Stimulated activated CD8-positive, alpha-beta memory T cell treated with anti-CD3 and anti-CD28 coated beads, Interleukin-15, amount 100 ng/mL, for 48 hours (primary cell): ENCODE results near the gene CBLB.
A peak's percentile ranks its signal among the peaks of the same experiment; 100 is the strongest.

ENCODE experiments used
- DNase-seq, 2 donors: peaks; one replicate each; pipeline ENCODE4 v3.0.0-alpha.2; 2020; ENCODE audit warnings: low read depth in 2 of 2

Gene CBLB

DNA sequence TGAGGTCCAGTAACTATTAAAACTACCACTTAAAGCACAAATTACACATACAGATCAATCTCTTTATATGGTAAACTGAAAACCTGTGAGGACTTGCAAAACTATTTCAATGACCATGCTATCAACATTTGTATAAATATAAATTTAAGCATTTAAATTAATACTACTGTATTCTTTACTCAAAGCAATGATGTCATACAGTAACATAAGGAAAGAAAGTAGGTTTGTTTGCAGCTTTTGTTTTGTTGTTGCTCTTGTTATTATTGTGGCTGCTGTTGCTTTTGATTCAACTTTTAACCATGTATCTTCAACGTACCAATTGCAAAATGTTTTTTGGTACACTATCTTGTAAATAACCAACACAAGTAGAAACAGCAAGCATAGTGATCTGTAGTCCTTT lies 22.0 kb downstream of the CBLB start:
- no peak for DNase-seq

DNA sequence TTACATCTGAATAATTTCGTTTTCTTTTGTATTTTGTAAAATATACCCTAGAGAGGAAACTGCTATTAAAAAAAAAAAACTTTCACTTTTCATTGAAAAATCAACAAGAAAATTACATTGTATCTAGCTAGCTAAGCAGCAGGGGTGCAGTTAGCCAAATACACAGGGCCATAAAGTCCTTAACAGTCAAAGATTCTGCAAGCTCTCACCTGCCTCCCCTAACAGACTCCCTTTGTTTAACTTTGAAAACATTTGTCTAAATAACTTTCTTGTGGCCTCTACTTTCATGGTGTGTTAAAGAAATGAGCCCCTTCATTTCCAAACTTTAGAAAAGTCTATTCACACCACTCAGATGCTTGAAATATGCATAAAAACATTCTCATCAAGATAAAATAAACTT lies 23.3 kb downstream of the CBLB start:
- no peak for DNase-seq

DNA sequence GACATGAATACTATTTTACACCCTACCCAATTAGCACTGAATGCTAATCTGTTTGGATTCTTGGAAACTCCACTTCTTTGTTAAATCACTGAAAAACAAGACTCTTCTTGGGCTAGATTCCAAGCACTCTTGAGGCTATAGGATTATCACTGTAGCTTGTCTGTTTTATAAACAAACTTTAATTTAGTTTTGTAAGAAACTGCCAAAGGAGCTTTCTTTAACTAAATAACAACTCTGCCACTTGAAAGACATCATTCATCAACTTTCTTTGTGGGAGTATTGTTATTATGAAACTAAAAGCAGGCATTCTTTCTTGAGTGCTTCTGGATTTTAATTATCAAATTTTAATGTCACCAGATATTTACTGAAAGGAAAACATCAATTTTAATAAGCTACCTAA lies 24.1 kb downstream of the CBLB start:
- no peak for DNase-seq

GRCh38 chr3:105843994-105844393 lies 24.8 kb downstream of the CBLB start:
- no peak for DNase-seq

DNA sequence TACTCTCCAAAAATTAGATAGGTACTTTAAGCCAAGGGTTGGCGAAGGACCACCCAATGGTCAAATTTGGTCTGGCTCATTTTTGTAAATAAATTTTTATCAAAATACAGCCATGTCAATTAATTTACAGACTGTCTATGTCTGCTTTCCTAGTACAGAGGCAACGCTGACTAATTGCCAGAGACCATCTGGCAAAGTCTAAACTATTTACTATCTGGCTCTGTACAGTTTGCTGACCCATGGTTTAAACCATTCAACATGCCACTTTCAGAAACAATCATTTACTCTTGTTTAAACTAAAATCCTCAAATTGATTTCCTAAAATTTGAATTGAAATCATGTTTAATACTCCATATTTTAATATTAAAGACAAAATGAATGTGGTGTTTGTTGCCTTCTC lies 25.9 kb downstream of the CBLB start:
- DNase-seq = no peak

DNA sequence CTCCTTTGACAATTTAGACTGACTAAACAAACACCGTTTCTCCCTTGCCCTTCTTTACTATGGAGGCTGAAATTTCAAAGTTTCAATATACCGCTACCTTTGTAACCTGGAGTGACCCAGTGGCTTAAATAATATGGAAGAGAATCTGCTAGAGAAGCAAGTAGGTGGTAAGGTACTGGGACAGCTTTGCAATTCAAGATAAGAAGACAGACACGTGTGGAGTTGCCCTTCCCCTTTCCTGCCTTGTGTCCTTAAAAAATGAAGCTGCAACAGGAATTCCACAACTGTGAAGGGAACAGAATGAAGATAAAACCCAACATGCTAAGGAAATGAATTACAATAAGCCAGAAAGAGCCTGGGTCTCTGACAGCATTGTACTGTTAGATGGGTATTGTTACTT lies 26.4 kb downstream of the CBLB start:
- DNase-seq = no peak

DNA sequence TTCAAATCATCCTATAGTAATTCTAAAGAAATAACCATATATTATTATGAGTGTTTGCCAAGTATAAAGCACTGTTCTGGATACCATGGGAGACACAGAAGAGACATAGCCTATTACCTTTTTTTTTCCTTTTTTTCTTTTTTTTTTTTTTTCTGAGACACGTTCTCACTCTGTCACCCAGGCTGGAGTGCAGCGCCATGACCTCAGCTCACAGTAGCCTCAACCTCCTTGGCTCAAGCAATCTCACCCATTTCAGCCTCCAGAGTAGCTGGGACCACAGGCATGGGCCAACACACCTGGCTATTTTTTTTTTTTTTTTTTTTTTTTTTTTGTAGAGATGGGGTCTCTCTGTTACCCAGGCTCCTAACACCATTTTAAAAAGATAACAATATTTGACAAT lies 30.9 kb downstream of the CBLB start:
- no peak for DNase-seq

GRCh38 chr3:105837143-105837740 lies 31.6 kb downstream of the CBLB start:
- DNase-seq = no peak

- DNase-seq = peak in 1 of 2 donors; percentile 48
These were observed 32.3 kb downstream of the CBLB start for GRCh38 chr3:105836533-105836932.

DNA sequence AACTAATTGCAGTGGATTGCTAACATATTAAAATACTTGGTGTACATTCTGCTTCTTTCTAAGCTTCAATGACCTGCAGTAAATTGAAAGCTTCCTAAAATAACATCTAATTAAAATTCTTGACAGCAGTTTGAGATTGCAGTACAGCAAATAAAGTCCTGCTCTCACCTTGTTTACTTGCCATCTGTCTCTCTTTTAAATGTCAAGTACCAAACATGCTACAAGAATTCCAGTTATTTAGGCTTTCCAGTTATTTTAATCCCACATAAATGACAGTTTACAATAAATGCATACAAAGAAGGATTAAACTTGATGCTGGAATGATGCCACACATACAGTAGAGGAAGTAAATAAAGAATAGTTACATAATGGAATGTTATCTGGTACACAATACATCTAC lies 33.2 kb downstream of the CBLB start:
- DNase-seq = no peak

DNA sequence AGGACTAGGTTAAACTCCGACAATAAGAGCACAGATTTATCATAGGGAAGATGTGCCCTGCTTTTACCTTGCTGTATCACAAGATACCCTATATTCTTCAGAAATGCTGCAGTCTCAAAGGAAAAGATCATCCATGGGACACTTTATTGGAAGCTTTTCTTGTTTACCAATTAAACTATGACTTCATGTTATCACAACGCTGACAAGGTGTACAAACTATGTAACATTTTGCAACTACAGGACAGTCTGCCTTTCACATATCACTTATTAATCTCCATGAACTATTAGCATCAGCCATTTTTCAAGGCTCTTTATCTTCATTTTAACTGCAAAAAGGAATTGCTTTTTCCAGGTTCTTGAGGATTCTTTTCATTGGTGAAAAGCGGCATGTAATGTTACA lies 34.0 kb downstream of the CBLB start:
- no peak for DNase-seq

- DNase-seq = no peak
These were observed 36.2 kb downstream of the CBLB start for GRCh38 chr3:105832644-105833043.

- DNase-seq = no peak
These were observed 38.0 kb downstream of the CBLB start for GRCh38 chr3:105830836-105831235.

DNA sequence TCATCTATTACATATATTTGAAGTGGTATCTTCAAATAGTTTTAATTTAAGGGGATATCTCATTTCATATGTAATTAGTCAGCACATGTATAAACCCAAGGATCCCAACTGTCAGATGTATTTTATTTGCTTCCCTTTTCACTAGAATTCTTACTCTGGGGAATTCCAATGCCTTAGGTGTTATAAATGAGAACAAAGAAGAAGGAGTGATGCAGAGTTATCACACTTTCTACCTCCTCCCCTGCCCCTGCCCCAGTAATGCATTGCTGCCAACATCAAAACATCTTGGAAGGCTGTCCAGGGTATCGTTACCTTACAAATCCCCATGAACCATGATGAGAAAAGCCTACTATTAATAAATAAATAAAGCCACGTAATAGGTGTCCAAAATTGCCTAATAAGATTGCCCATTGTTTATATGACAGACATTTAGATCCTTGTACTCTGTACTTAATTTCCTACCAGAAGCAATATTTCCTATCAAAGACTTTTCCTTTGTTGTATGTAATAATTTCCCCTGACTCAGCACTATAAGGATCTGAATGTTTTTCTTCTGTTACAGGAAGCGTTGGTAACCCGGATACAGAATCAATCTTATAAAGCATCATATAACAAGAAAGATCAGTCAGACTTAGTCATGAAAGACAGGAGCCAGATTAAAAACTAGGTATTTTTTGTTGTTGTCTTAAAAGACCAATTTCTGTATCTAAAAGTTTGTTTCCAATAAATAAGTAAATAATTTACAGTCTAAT lies 38.8 kb downstream of the CBLB start:
- no peak for DNase-seq

DNA sequence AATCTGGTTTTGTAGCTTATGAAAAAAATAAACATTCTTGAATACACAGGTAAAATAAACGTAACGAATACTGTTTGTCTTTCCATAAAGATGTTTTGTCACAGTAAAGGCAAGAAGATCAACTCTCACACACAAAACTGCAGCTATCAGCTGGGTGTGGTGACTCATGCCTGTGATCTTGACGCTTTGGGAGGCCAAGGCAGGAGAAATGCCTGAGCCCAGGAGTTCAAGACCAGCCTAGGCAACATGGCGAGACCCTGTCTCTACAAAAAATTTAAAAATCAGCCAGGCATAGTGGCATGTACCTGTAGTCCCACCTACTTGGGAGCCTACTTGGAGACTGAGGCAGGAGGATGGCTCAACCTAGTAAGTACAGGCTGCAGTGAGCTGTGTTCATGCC lies 39.6 kb downstream of the CBLB start:
- DNase-seq = no peak

GRCh38 chr3:105828703-105829102 lies 40.1 kb downstream of the CBLB start:
- DNase-seq = no peak

DNA sequence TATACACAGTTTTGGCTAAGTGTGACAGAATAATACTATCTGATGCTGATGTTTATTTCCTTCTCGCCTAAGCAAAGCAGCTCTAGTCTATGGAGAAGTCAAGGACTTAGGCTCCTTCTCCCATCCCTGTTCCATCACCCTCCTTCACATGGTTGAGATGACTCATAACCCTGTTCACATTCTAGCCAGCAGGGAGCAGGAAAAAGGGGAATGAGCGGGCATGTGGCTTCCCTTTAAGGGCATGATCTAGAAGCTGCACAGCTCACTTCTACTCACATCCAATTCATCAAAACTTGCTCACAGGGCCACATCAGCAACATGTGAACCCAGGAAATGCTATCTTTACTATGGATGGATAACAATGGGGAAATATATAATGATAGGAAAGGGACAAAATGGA lies 40.9 kb downstream of the CBLB start:
- DNase-seq = no peak

DNA sequence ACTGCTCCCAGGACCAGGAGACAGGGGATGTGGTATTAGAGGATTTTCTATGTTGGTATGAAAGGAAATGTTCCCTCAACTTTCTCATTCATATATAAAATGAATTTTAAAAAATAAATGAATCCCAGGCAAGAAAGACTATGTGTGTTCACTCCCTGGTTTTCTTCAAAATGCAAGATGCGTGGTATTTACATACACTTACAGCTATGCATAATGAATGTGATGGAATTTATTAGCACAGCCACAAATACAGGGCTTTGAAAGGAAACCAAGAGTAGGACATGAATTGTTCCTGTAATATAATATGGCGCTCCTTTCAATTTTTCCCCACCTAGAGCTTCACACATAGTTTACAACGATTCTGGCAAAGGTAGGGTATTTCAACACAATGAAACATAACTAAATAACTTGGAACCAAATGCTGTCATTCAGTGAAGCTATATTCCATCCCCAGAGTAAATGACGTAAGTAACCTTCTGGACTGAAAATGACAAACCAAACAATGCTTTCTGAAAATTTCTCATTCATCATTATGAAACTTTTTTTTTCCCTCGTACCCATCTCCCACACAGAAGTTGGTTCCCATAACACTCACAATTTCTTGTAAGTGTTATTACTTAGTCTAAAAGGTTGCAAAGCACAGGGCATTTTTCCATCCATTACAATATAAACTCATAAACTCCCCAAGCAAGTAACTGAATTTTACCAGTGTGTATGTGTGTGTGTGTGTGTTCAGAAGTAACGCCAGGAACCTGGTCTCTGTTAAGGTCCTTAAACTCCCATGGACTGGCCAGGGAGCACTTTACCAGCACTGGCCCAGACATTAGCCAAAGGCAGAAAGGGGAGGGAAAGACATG lies 41.8 kb downstream of the CBLB start:
- no peak for DNase-seq

GRCh38 chr3:105824129-105824528 lies 44.7 kb downstream of the CBLB start:
- DNase-seq = no peak

DNA sequence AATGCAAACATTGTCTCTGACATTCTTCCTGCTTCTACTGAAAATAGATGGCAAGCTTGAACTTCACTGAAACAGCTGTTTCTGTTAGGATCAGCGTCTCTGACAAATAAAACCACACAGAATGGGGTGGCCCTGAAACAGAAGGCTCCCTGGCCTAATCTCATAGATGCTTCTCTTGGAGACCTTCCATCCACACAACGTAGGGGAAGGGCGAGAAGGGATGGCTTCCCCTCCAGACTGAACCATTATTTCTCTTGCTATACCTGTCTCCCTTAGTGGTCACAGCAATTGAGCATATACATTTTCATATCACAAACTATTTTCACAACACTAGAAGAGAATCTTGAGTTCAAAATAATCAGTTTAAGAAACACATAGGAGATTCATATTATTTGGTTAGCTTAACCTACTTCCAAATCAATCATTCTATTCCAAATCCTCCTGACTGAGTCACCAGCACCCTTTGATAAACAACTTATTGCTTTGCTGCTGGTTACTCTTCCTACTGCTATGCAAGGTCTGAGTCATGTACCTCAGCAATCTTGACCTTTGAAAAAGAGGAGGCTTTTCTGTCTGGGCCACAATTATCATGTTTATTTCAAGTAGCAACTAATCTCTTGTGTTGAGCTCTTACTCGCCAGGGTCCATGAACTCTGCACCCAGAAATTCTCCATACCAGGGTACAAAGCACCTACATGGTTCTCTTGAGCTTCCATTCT lies 45.5 kb downstream of the CBLB start:
- no peak for DNase-seq

- DNase-seq = no peak
These were observed 46.4 kb downstream of the CBLB start for GRCh38 chr3:105822171-105823123.
